AG09319 (cell line): ENCODE data around the gene PRR14.
A peak's percentile ranks its signal among the peaks of the same experiment; 100 is the strongest.
"Not testable (repeated sequence)": the region's sequence is repeated elsewhere in the genome, so short reads cannot be mapped to it uniquely, and the experiment has no call there.

Experiments used
- DNase-seq: peaks from one replicate; pipeline ENCODE4 v3.0.0-alpha.2; 2010; ENCODE audit warnings: low read depth; ENCODE audit errors: extremely low read depth
- CTCF ChIP-seq: IDR thresholded peaks from 2 replicates; pipeline ENCODE4 v1.5.1; 2011; ENCODE audit warnings: low read depth, mild to moderate bottlenecking, inconsistent platforms, low read length, moderate library complexity

Gene PRR14

GRCh38 chr16:30636599-30636998 is 14.2 kb upstream of the PRR14 start:
- TF ChIP-seq CTCF = no peak
- no peak for DNase-seq

GRCh38 chr16:30637139-30637538 is 13.6 kb upstream of the PRR14 start:
- not testable (repeated sequence) for DNase-seq

- peak; percentile 48 for TF ChIP-seq CTCF
- no peak for DNase-seq
Measured at GRCh38 chr16:30637944-30638343, 12.8 kb upstream of the PRR14 start.

- DNase-seq = no peak
- no peak for TF ChIP-seq CTCF
Measured at GRCh38 chr16:30641378-30641982, 9.3 kb upstream of the PRR14 start.

- no peak for DNase-seq
- no peak for TF ChIP-seq CTCF
Measured at GRCh38 chr16:30644334-30644830, 6.4 kb upstream of the PRR14 start.

- DNase-seq = no peak
- TF ChIP-seq CTCF = no peak
Measured at GRCh38 chr16:30645727-30646126, 5.0 kb upstream of the PRR14 start.

- no peak for TF ChIP-seq CTCF
- no peak for DNase-seq
Measured at GRCh38 chr16:30647274-30647571, 3.5 kb upstream of the PRR14 start.

GRCh38 chr16:30649725-30650368 is 913 bp upstream of the PRR14 start:
- DNase-seq = no peak
- TF ChIP-seq CTCF = no peak
